Measurements from ENCODE around the gene GRID2. TPM values are rescaled to one million over a fixed set of nuclear protein-coding genes. Genes with fewer than 3 reads are reported as not detected.

Gene GRID2
- total and polyA plus RNA-seq, 9 of the 15 experiments (the other 6 are each of a cell fraction or from before 2014, with no cell fraction given), result 0.04 TPM; not detected in 7

DNA sequence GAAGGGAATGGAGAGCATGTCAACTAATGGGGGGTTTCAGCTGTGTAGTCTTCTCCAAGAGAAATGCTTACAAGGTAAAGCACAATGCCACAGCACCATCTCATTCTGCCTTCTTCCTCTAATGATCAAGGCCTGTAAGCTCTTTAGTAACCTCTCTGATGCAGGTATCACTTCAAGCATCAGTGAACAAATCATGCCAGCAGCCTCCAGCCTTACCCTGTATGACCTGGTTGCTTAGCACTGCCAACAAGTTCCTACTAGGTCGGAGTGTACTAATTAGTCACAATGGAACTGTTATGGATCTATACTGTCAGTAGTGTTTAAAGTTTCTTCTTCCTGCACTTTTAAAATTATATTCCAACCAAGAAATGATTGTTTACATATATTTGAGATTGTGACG lies 197.7 kb downstream of the GRID2 start:
- Histone ChIP-seq H3K4me3 (no peak overlapping the region), H3K4me2 (ENCODE audit: insufficient read depth, low read length) (no peak overlapping the region), H3K9me3 (replicated peaks; ENCODE audit: control insufficient read depth, insufficient read depth, low read depth, low read length) (no peaks in the 10 kb centered on the region), H2AFZ (ENCODE audit: low read depth, low read length) (no peak overlapping the region), H3K79me2 (ENCODE audit: control insufficient read depth, insufficient read depth, low read length) (no peaks in the 10 kb centered on the region), H3K27ac (ENCODE audit: extremely low read depth, low read depth, low read length) (no peak overlapping the region), H3K4me1 (replicated peaks in 1 of 2; ENCODE audit: control insufficient read depth in 2 of 2, insufficient read depth in 2 of 2, low read length in 2 of 2) (no peaks in the 10 kb centered on the region), H3K9me1 (ENCODE audit: control insufficient read depth, insufficient read depth, low read length) (no peaks in the 10 kb centered on the region), H3K27me3 (ENCODE audit: control insufficient read depth in 2 of 2, insufficient read depth in 2 of 2, low read length in 2 of 2) (no peaks in the 10 kb centered on the region), H3K9ac (ENCODE audit: insufficient read depth in 1 of 2, low read depth in 2 of 2, low read length in 2 of 2) (no peak overlapping the region), H4K20me1 (replicated peaks; ENCODE audit: control insufficient read depth, insufficient read depth, low read length) (no peaks in the 10 kb centered on the region), H3K36me3 (ENCODE audit: control insufficient read depth, insufficient read depth, low read length) (no peaks in the 10 kb centered on the region)
- ATAC-seq (no peak), FAIRE-seq (no peak), DNase-seq (ENCODE audit: extremely low read depth in 1 of 4, low spot score in 3 of 4) (no peak)
- in situ Hi-C loops (cut with MboI), result no loop called here
- WGBS (ENCODE audit: insufficient coverage, low coverage, missing lambda C conversion rate), result 7% methylated on average over 2 of the region's 2 CpGs
- POLR2A ChIA-PET, result no interaction called here
- CTCF ChIA-PET (ENCODE audit: low intra/inter-chr PET ratio), result no interaction called here
- intact Hi-C loops (cut with micrococcal nuclease), result no loop called here
- BruUV-seq (replicated peaks), result no TSS peak
- no peak for TF ChIP-seq HDAC6 (IDR thresholded peaks at IDR 0.05; ENCODE audit: low read depth, low read length)
- TF ChIP-seq, protein P1, sequence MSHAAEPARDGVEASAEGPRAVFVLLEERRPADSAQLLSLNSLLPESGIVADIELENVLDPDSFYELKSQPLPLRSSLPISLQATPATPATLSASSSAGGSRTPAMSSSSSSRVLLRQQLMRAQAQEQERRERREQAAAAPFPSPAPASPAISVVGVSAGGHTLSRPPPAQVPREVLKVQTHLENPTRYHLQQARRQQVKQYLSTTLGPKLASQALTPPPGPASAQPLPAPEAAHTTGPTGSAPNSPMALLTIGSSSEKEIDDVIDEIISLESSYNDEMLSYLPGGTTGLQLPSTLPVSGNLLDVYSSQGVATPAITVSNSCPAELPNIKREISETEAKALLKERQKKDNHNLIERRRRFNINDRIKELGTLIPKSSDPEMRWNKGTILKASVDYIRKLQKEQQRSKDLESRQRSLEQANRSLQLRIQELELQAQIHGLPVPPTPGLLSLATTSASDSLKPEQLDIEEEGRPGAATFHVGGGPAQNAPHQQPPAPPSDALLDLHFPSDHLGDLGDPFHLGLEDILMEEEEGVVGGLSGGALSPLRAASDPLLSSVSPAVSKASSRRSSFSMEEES (CRISPR knock-in tag; IDR thresholded peaks at IDR 0.05), result no peak
- no peak for TF ChIP-seq HNRNPH1 (optimal IDR thresholded peaks at IDR 0.05; ENCODE audit: low read depth, low read length)
- no peak for TF ChIP-seq TARDBP (IDR thresholded peaks at IDR 0.05)
- no peak for TF ChIP-seq STAT6 (CRISPR knock-in tag; IDR thresholded peaks at IDR 0.05)
- no peak for TF ChIP-seq RERE (CRISPR knock-in tag; IDR thresholded peaks at IDR 0.05; ENCODE audit: borderline replicate concordance)
- TF ChIP-seq PPARD (CRISPR knock-in tag; IDR thresholded peaks at IDR 0.05), result no peak
- TF ChIP-seq ETV6 (IDR thresholded peaks at IDR 0.05; ENCODE audit: borderline replicate concordance in 1 of 2, low read depth in 2 of 2, low read length in 1 of 2), result no peak
- TF ChIP-seq ETV6 (CRISPR knock-in tag; IDR thresholded peaks at IDR 0.05; ENCODE audit: borderline replicate concordance), result no peak
